ENCODE results near the gene TMEM42.

DNA sequence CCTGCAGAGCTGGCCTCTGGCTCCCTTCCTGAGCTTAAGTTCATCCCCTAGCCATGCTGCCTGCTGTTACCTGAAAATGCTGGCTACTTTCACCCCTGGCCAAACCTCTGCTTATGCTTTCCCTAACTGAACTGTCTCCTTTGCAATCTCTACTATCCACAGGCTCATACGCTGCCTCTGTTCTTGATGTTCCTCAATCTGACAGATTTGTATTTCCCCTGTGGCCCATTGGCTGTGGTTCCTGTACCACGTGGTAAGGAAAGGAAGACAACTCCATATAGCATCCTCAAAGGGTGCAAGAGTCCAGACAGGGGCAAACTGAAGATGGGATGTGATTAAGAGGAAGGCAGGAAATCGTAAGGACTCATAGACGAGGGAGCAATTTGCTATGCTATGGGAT lies 45.9 kb downstream of the TMEM42 start:
- TF ChIP-seq, protein P1, sequence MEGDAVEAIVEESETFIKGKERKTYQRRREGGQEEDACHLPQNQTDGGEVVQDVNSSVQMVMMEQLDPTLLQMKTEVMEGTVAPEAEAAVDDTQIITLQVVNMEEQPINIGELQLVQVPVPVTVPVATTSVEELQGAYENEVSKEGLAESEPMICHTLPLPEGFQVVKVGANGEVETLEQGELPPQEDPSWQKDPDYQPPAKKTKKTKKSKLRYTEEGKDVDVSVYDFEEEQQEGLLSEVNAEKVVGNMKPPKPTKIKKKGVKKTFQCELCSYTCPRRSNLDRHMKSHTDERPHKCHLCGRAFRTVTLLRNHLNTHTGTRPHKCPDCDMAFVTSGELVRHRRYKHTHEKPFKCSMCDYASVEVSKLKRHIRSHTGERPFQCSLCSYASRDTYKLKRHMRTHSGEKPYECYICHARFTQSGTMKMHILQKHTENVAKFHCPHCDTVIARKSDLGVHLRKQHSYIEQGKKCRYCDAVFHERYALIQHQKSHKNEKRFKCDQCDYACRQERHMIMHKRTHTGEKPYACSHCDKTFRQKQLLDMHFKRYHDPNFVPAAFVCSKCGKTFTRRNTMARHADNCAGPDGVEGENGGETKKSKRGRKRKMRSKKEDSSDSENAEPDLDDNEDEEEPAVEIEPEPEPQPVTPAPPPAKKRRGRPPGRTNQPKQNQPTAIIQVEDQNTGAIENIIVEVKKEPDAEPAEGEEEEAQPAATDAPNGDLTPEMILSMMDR (IDR thresholded peaks at IDR 0.05), result no peak
- TF ChIP-seq POLR2A (IDR thresholded peaks at IDR 0.05) (no peak), POLR2AphosphoS5 (IDR thresholded peaks at IDR 0.05) (no peak)
